Lung (tissue), 12 donors: ENCODE measurements around the gene MMEL1. TPM values are rescaled to one million over a fixed set of nuclear protein-coding genes. Genes with fewer than 3 reads are reported as not detected.

Experiments
- ATAC-seq: fragments of 200-7000 bp; cut with Tn5 transposase; one replicate; pipeline ENCODE4 v1.9.1; 2020; ENCODE audit warnings: moderate number of reproducible peaks; ENCODE audit not compliant: insufficient read depth, low FRiP score
- DNase-seq, 3 donors: peaks; one replicate each; pipeline ENCODE4 v3.0.0-alpha.2; 2013 to 2017
- H3K27ac ChIP-seq, 2 donors: one replicate each; pipeline ENCODE4 v1.5.1; 2013; ENCODE audit warnings: mild to moderate bottlenecking in 2 of 2, moderate library complexity in 2 of 2, control low read depth in 1 of 2, inconsistent platforms in 1 of 2, low read depth in 1 of 2, low read length in 1 of 2
- H3K27me3 ChIP-seq, 3 donors: one replicate each; pipeline ENCODE4 v1.5.1; 2013; ENCODE audit warnings: low read length in 2 of 3; ENCODE audit not compliant: control insufficient read depth in 3 of 3, insufficient read depth in 3 of 3
- H3K36me3 ChIP-seq, 4 donors: one replicate each; pipeline ENCODE4 v1.5.1; 2013; ENCODE audit warnings: low read length in 4 of 4, mild to moderate bottlenecking in 1 of 4, moderate library complexity in 1 of 4; ENCODE audit not compliant: control insufficient read depth in 4 of 4, insufficient read depth in 4 of 4
- H3K4me1 ChIP-seq, 5 donors: one replicate each; pipeline ENCODE4 v1.5.1; 2013; ENCODE audit warnings: low read length in 5 of 5, mild to moderate bottlenecking in 2 of 5, moderate library complexity in 1 of 5; ENCODE audit not compliant: control insufficient read depth in 5 of 5, insufficient read depth in 5 of 5
- H3K4me3 ChIP-seq: one replicate; pipeline ENCODE4 v1.5.1; 2013; ENCODE audit warnings: mild to moderate bottlenecking, control low read depth, moderate library complexity
- H3K9ac ChIP-seq, 2 donors: one replicate each; pipeline ENCODE4 v1.5.1; 2013; ENCODE audit warnings: low read length in 2 of 2, control low read depth in 1 of 2; ENCODE audit not compliant: insufficient read depth in 1 of 2
- H3K9me3 ChIP-seq, 4 donors: one replicate each; pipeline ENCODE4 v1.5.1; 2013; ENCODE audit warnings: low read length in 3 of 4, mild to moderate bottlenecking in 1 of 4, moderate library complexity in 1 of 4; ENCODE audit not compliant: control insufficient read depth in 4 of 4, insufficient read depth in 3 of 4
- CTCF ChIP-seq: IDR thresholded peaks from 2 replicates; pipeline ENCODE4 v1.5.1; 2012; ENCODE audit warnings: mild to moderate bottlenecking; ENCODE audit errors: control extremely low read depth, extremely low read depth
- WGBS, 2 donors: extraction: QIAGEN DNeasy Blood & Tissue Kit; methylation state at CpG; one replicate each; pipeline ENCODE4 v1.1.7; 2013; 5-methylcytosine and 5-hydroxymethylcytosine counted together
- polyA plus RNA-seq, 2 donors: library from polyadenylated mRNA; stranded (reverse); fragments of 200-250 nt; gene quantifications; one replicate each; pipeline ENCODE4 v1.2.1, GENCODE V29; 2013
- total RNA-seq, 2 donors: library from RNA; depleted of rRNA in 1 of 2; stranded (reverse); fragments of >200 nt in 1 of 2; gene quantifications; one replicate each; pipeline ENCODE4 v1.2.1, GENCODE V29; 2014 to 2021
- donor health status: control.
- donor health status: control.
- donor health status: Bipolar disorder and iron deficiency.
- donor health status: healthy.
- donor health status: DM: yes; HTN: yes; CAD: no.

Gene MMEL1
- total and polyA plus RNA-seq, 4 donors = 4.0 to 8.4 (median 6.0) TPM

- WGBS, 2 donors = 88 to 93% methylated on average over 7 of the region's 7 CpGs
- no peaks in the 10 kb centered on the region for H3K36me3 ChIP-seq
- no peak overlapping the region for H3K9ac ChIP-seq
- H3K9me3 ChIP-seq = peaks cover 0 to 10% (median 1%) of the 10 kb centered on the region in 4 donors
- no peak for ATAC-seq
- H3K27ac ChIP-seq = no peak overlapping the region
- peaks cover 0 to 17% (median 3%) of the 10 kb centered on the region in 5 donors for H3K4me1 ChIP-seq
- no peak for TF ChIP-seq CTCF
- DNase-seq = no peak
- no peaks in the 10 kb centered on the region for H3K27me3 ChIP-seq
- no peak overlapping the region for H3K4me3 ChIP-seq
These were observed 3.9 kb upstream of the MMEL1 start for GRCh38 chr1:2636733-2637132.

- H3K9me3 ChIP-seq = peaks cover 0 to 15% (median 1%) of the 10 kb centered on the region in 4 donors
- 80 to 83% methylated on average over 10 of the region's 10 CpGs for WGBS, 2 donors
These were observed 2.7 kb upstream of the MMEL1 start for GRCh38 chr1:2635361-2636010.

GRCh38 chr1:2633936-2634491 lies 1.2 kb upstream of the MMEL1 start:
- no peak overlapping the region for H3K27ac ChIP-seq
- peaks cover 3 to 24% (median 16%) of the 10 kb centered on the region in 3 donors for H3K27me3 ChIP-seq
- peak in 2 of 3 donors; percentile 15 to 47 for DNase-seq
- no peak for ATAC-seq
- H3K9me3 ChIP-seq = peaks cover 0 to 20% (median 2%) of the 10 kb centered on the region in 4 donors
- 58 to 73% methylated on average over 8 of the region's 8 CpGs for WGBS, 2 donors
- H3K9ac ChIP-seq = no peak overlapping the region
- no peak overlapping the region for H3K4me3 ChIP-seq
- peaks cover 0 to 13% (median 3%) of the 10 kb centered on the region in 5 donors for H3K4me1 ChIP-seq
- no peaks in the 10 kb centered on the region for H3K36me3 ChIP-seq
- no peak for TF ChIP-seq CTCF

More at GRCh38 chr1:2635361-2636010, 2.7 kb upstream of the MMEL1 start:
- Histone ChIP-seq H3K9ac (no peak overlapping the region), H3K36me3 (no peaks in the 10 kb centered on the region), H3K27me3 (peaks cover 0 to 11% (median 5%) of the 10 kb centered on the region in 3 donors), H3K27ac (no peak overlapping the region), H3K4me3 (no peak overlapping the region), H3K4me1 (peaks cover 0 to 13% (median 3%) of the 10 kb centered on the region in 5 donors)
- ATAC-seq (no peak), DNase-seq (no peak)
- no peak for TF ChIP-seq CTCF
